CD4-positive, alpha-beta memory T cell (primary cell): Measurements from ENCODE around the gene SEMA5B. TPM values are rescaled to one million over a fixed set of nuclear protein-coding genes. Genes with fewer than 3 reads are reported as not detected.
A peak's percentile ranks its signal among the peaks of the same experiment; 100 is the strongest.

Source experiments
- CTCF ChIA-PET: fragments of 350-600 bp; sonication (Branson Sonifier 250); formaldehyde crosslinking; loops from one replicate; lab custom pipeline; 2021; ENCODE audit warnings: inconsistent platforms; ENCODE audit not compliant: partially characterized antibody; lab: Charles Lee
- POLR2A ChIA-PET: fragments of 350-600 bp; sonication (Branson Sonifier 250); formaldehyde crosslinking; loops from one replicate; lab custom pipeline; 2021; ENCODE audit not compliant: partially characterized antibody; lab: Charles Lee
- DNase-seq, 5 donors: peaks; one replicate each; pipeline versions ENCODE4 v3.0.0 to v3.0.0-alpha.2; 2020 to 2022; ENCODE audit warnings: mixed read lengths in 1 of 5
- H3K27ac ChIP-seq: one replicate; pipeline ENCODE4 v1.7.0; 2013; ENCODE audit warnings: low read depth, low read length
- H3K27me3 ChIP-seq: 2 replicates; pipeline ENCODE4 v1.7.0; 2013; ENCODE audit warnings: mild to moderate bottlenecking, low read length, moderate library complexity; ENCODE audit not compliant: insufficient read depth
- H3K36me3 ChIP-seq: 2 replicates; pipeline ENCODE4 v1.7.0; 2013; ENCODE audit warnings: mild to moderate bottlenecking, low read length, moderate library complexity; ENCODE audit not compliant: insufficient read depth
- H3K4me1 ChIP-seq: 2 replicates; pipeline ENCODE4 v1.7.0; 2013; ENCODE audit warnings: mild to moderate bottlenecking, low read length, moderate library complexity; ENCODE audit not compliant: insufficient read depth
- H3K4me3 ChIP-seq, 2 donors: one replicate each; pipeline ENCODE4 v1.7.0; 2013; ENCODE audit warnings: low read length in 2 of 2, mild to moderate bottlenecking in 1 of 2
- H3K9me3 ChIP-seq, 2 donors: one replicate each; pipeline ENCODE4 v1.7.0; 2013; ENCODE audit warnings: low read length in 2 of 2, control low read depth in 1 of 2; ENCODE audit not compliant: control insufficient read depth in 1 of 2
- H3K27ac Mint-ChIP-seq, 7 donors: one replicate each; pipeline ENCODE4 v1.8.0; 2020 to 2021; ENCODE audit warnings: mixed read lengths in 7 of 7, mild to moderate bottlenecking in 6 of 7, inconsistent platforms in 3 of 7, moderate library complexity in 3 of 7
- H3K27me3 Mint-ChIP-seq, 2 donors: one replicate each; pipeline ENCODE4 v1.8.0; 2020 to 2021; ENCODE audit warnings: mixed read lengths in 2 of 2
- H3K36me3 Mint-ChIP-seq, 2 donors: one replicate each; pipeline ENCODE4 v1.8.0; 2020 to 2021; ENCODE audit warnings: mixed read lengths in 2 of 2, inconsistent platforms in 1 of 2, mild to moderate bottlenecking in 1 of 2
- H3K4me1 Mint-ChIP-seq, 4 donors: one replicate each; pipeline ENCODE4 v1.8.0; 2020 to 2021; ENCODE audit warnings: mixed read lengths in 4 of 4, mild to moderate bottlenecking in 1 of 4
- H3K4me3 Mint-ChIP-seq, 8 donors: one replicate each; pipeline ENCODE4 v1.8.0; 2020 to 2021; ENCODE audit warnings: mixed read lengths in 8 of 8, mild to moderate bottlenecking in 7 of 8, moderate library complexity in 6 of 8, inconsistent platforms in 3 of 8
- H3K9me3 Mint-ChIP-seq, 8 donors: one replicate each; pipeline ENCODE4 v1.8.0; 2020 to 2021; ENCODE audit warnings: mixed read lengths in 8 of 8, mild to moderate bottlenecking in 5 of 8, inconsistent platforms in 3 of 8, moderate library complexity in 1 of 8
- intact Hi-C: fragments of 100-400 bp; cut with micrococcal nuclease; formaldehyde crosslinking; loops from one replicate; pipeline ENCODE4 v1.15.1; 2023
- polyA plus RNA-seq, 2 donors: library from polyadenylated mRNA; unstranded; fragments of 300-500 nt; fragmentation: Illumina TruSeq; gene quantifications; one replicate each; pipeline ENCODE4 v1.2.3, GENCODE V29; 2021
- total RNA-seq, 2 experiments: library from RNA; stranded (reverse); gene quantifications; one replicate each; pipeline ENCODE4 v1.2.3, GENCODE V29; 2021

SEMA5B gene
- total and polyA plus RNA-seq, 4 experiments from 2014 or later, result not detected

- Mint-ChIP-seq H3K4me1 (peaks cover 0 to 1% (median 0%) of the 10 kb centered on the region in 4 donors), H3K27me3 (peaks cover 8 to 31% of the 10 kb centered on the region in 2 donors), H3K9me3 (no peaks in the 10 kb centered on the region), H3K36me3 (no peaks in the 10 kb centered on the region), H3K4me3 (no peak overlapping the region), H3K27ac (no peak overlapping the region)
- H3K4me3 ChIP-seq, result no peak overlapping the region
- ChIA-PET CTCF (no interaction called here), POLR2A (no interaction called here)
- no peaks in the 10 kb centered on the region for H3K27me3 ChIP-seq
- no peak for DNase-seq
- H3K27ac ChIP-seq, result no peak overlapping the region
- no peaks in the 10 kb centered on the region for H3K9me3 ChIP-seq
- no peaks in the 10 kb centered on the region for H3K4me1 ChIP-seq
- no peaks in the 10 kb centered on the region for H3K36me3 ChIP-seq
- intact Hi-C loops, result no loop called here
These were observed 29.4 kb downstream of the SEMA5B start for GRCh38 chr3:122998206-122998605.

GRCh38 chr3:122996038-122996580 is 31.5 kb downstream of the SEMA5B start:
- Histone ChIP-seq H3K4me3 (no peak overlapping the region), H3K27me3 (no peaks in the 10 kb centered on the region), H3K27ac (no peak overlapping the region), H3K4me1 (no peaks in the 10 kb centered on the region), H3K9me3 (no peaks in the 10 kb centered on the region), H3K36me3 (no peaks in the 10 kb centered on the region)
- Mint-ChIP-seq H3K9me3 (no peaks in the 10 kb centered on the region), H3K27me3 (peaks cover 6 to 25% of the 10 kb centered on the region in 2 donors), H3K36me3 (no peaks in the 10 kb centered on the region), H3K4me1 (no peaks in the 10 kb centered on the region), H3K27ac (no peak overlapping the region), H3K4me3 (no peak overlapping the region)
- CTCF ChIA-PET, result no interaction called here
- DNase-seq, result no peak
- POLR2A ChIA-PET, result no interaction called here
- intact Hi-C loops, result no loop called here

GRCh38 chr3:122994954-122995353 is 32.6 kb downstream of the SEMA5B start:
- CTCF ChIA-PET, result no interaction called here
- Mint-ChIP-seq H3K4me1 (no peaks in the 10 kb centered on the region), H3K36me3 (no peaks in the 10 kb centered on the region), H3K4me3 (no peak overlapping the region), H3K27me3 (peaks cover 5 to 32% of the 10 kb centered on the region in 2 donors), H3K27ac (no peak overlapping the region), H3K9me3 (no peaks in the 10 kb centered on the region)
- DNase-seq, result no peak
- H3K27ac ChIP-seq, result no peak overlapping the region
- no peak overlapping the region for H3K4me3 ChIP-seq
- no peaks in the 10 kb centered on the region for H3K27me3 ChIP-seq
- POLR2A ChIA-PET, result no interaction called here
- intact Hi-C loops, result no loop called here
- H3K36me3 ChIP-seq, result no peaks in the 10 kb centered on the region
- no peaks in the 10 kb centered on the region for H3K9me3 ChIP-seq
- H3K4me1 ChIP-seq, result no peaks in the 10 kb centered on the region

- ChIA-PET POLR2A (no interaction called here), CTCF (no interaction called here)
- Mint-ChIP-seq H3K9me3 (no peaks in the 10 kb centered on the region), H3K27me3 (peaks cover 7 to 34% of the 10 kb centered on the region in 2 donors), H3K36me3 (no peaks in the 10 kb centered on the region), H3K4me3 (peak overlapping the region in 1 of 8 donors; percentile 42), H3K4me1 (no peaks in the 10 kb centered on the region), H3K27ac (peak overlapping the region in 1 of 7 donors; percentile 25)
- Histone ChIP-seq H3K27me3 (no peaks in the 10 kb centered on the region), H3K27ac (no peak overlapping the region), H3K36me3 (no peaks in the 10 kb centered on the region), H3K4me3 (no peak overlapping the region), H3K9me3 (no peaks in the 10 kb centered on the region), H3K4me1 (no peaks in the 10 kb centered on the region)
- DNase-seq, result no peak
- intact Hi-C loops, result no loop called here
These were observed 34.2 kb downstream of the SEMA5B start for GRCh38 chr3:122993124-122993978.

GRCh38 chr3:122992676-122993075 is 34.9 kb downstream of the SEMA5B start:
- ChIA-PET CTCF (no interaction called here), POLR2A (no interaction called here)
- H3K27ac Mint-ChIP-seq, result no peak overlapping the region
- no peaks in the 10 kb centered on the region for H3K4me1 Mint-ChIP-seq
- no peaks in the 10 kb centered on the region for H3K36me3 ChIP-seq
- no peaks in the 10 kb centered on the region for H3K9me3 Mint-ChIP-seq
- DNase-seq, result no peak
- H3K27me3 Mint-ChIP-seq, result peaks cover 11 to 37% of the 10 kb centered on the region in 2 donors
- H3K4me3 Mint-ChIP-seq, result no peak overlapping the region
- H3K36me3 Mint-ChIP-seq, result no peaks in the 10 kb centered on the region
- H3K27ac ChIP-seq, result no peak overlapping the region
- H3K4me1 ChIP-seq, result no peaks in the 10 kb centered on the region
- no peak overlapping the region for H3K4me3 ChIP-seq
- no peaks in the 10 kb centered on the region for H3K27me3 ChIP-seq
- intact Hi-C loops, result no loop called here
- no peaks in the 10 kb centered on the region for H3K9me3 ChIP-seq

GRCh38 chr3:122992133-122992532 is 35.4 kb downstream of the SEMA5B start:
- H3K9me3 ChIP-seq, result no peaks in the 10 kb centered on the region
- intact Hi-C loops, result no loop called here
- Mint-ChIP-seq H3K27me3 (peaks cover 13 to 39% of the 10 kb centered on the region in 2 donors), H3K27ac (no peak overlapping the region), H3K4me1 (no peaks in the 10 kb centered on the region), H3K4me3 (no peak overlapping the region), H3K36me3 (no peaks in the 10 kb centered on the region), H3K9me3 (no peaks in the 10 kb centered on the region)
- H3K27me3 ChIP-seq, result no peaks in the 10 kb centered on the region
- no peaks in the 10 kb centered on the region for H3K4me1 ChIP-seq
- H3K36me3 ChIP-seq, result no peaks in the 10 kb centered on the region
- H3K4me3 ChIP-seq, result no peak overlapping the region
- H3K27ac ChIP-seq, result no peak overlapping the region
- DNase-seq, result no peak
- ChIA-PET CTCF (no interaction called here), POLR2A (no interaction called here)

- no peak overlapping the region for H3K27ac Mint-ChIP-seq
- H3K9me3 Mint-ChIP-seq, result no peaks in the 10 kb centered on the region
These were observed 36.2 kb downstream of the SEMA5B start for GRCh38 chr3:122991236-122991985.

More at GRCh38 chr3:122991236-122991985, 36.2 kb downstream of the SEMA5B start:
- Mint-ChIP-seq H3K4me1 (no peaks in the 10 kb centered on the region), H3K36me3 (no peaks in the 10 kb centered on the region), H3K27me3 (peaks cover 13 to 42% of the 10 kb centered on the region in 2 donors), H3K4me3 (no peak overlapping the region)
- Histone ChIP-seq H3K4me1 (no peaks in the 10 kb centered on the region), H3K4me3 (no peak overlapping the region), H3K36me3 (no peaks in the 10 kb centered on the region), H3K27me3 (no peaks in the 10 kb centered on the region), H3K27ac (no peak overlapping the region), H3K9me3 (no peaks in the 10 kb centered on the region)
- ChIA-PET CTCF (no interaction called here), POLR2A (no interaction called here)
- no peak for DNase-seq
- intact Hi-C loops, result no loop called here
